ENCODE data around the gene SNX9. TPM values are rescaled to one million over a fixed set of nuclear protein-coding genes. Genes with fewer than 3 reads are reported as not detected.

Gene SNX9
- total RNA-seq, 6 donors from 2014 or later = 13.6 to 31.6 (median 19.0) TPM

- WGBS, 2 donors = 77 to 87% methylated on average over 1 of the region's 1 CpG
- H3K27me3 ChIP-seq = no peaks in the 10 kb centered on the region
- DNase-seq (no peak), ATAC-seq (ENCODE audit: low FRiP score in 2 of 2) (peak in 1 of 2 donors; percentile 54)
- no peak for TF ChIP-seq POLR2AphosphoS5 (IDR thresholded peaks at IDR 0.05)
- H3K4me3 ChIP-seq = no peak overlapping the region
- no peaks in the 10 kb centered on the region for H3K36me3 ChIP-seq
- no peaks in the 10 kb centered on the region for H3K9me3 ChIP-seq
- H3K4me1 ChIP-seq = no peaks in the 10 kb centered on the region
- no peak overlapping the region for H3K27ac ChIP-seq
These were observed 36.0 kb upstream of the SNX9 start for GRCh38 chr6:157787080-157787479.

GRCh38 chr6:157788180-157788579 lies 34.9 kb upstream of the SNX9 start:
- no peak overlapping the region for H3K27ac ChIP-seq
- no peak for ATAC-seq (ENCODE audit: low FRiP score in 2 of 2)
- peaks cover 0 to 5% (median 0%) of the 10 kb centered on the region in 4 donors for H3K4me1 ChIP-seq
- H3K27me3 ChIP-seq = no peaks in the 10 kb centered on the region
- 93 to 100% methylated on average over 1 of the region's 1 CpG for WGBS, 2 donors
- no peaks in the 10 kb centered on the region for H3K36me3 ChIP-seq
- H3K9me3 ChIP-seq = no peaks in the 10 kb centered on the region
- no peak for DNase-seq
- no peak for TF ChIP-seq CTCF (IDR thresholded peaks at IDR 0.05)
- TF ChIP-seq POLR2AphosphoS5 (IDR thresholded peaks at IDR 0.05) = no peak
- TF ChIP-seq EP300 (IDR thresholded peaks at IDR 0.05) = no peak
- no peak for TF ChIP-seq POLR2A (IDR thresholded peaks at IDR 0.05)
- no peak overlapping the region for H3K4me3 ChIP-seq

GRCh38 chr6:157789297-157789696 lies 33.7 kb upstream of the SNX9 start:
- Histone ChIP-seq H3K36me3 (no peaks in the 10 kb centered on the region), H3K27ac (no peak overlapping the region), H3K9me3 (no peaks in the 10 kb centered on the region), H3K27me3 (no peaks in the 10 kb centered on the region), H3K4me3 (no peak overlapping the region), H3K4me1 (peaks cover 0 to 5% (median 0%) of the 10 kb centered on the region in 4 donors)
- 93 to 98% methylated on average over 3 of the region's 3 CpGs for WGBS, 2 donors
- ATAC-seq (ENCODE audit: low FRiP score in 2 of 2) = no peak
- TF ChIP-seq CTCF (IDR thresholded peaks at IDR 0.05) (no peak), EP300 (IDR thresholded peaks at IDR 0.05) (no peak), POLR2A (IDR thresholded peaks at IDR 0.05) (no peak), POLR2AphosphoS5 (IDR thresholded peaks at IDR 0.05) (no peak)
- DNase-seq = no peak

- no peaks in the 10 kb centered on the region for H3K27me3 ChIP-seq
- 93 to 96% methylated on average over 15 of the region's 15 CpGs for WGBS, 2 donors
- H3K9me3 ChIP-seq = no peaks in the 10 kb centered on the region
- no peak overlapping the region for H3K4me3 ChIP-seq
- no peak overlapping the region for H3K27ac ChIP-seq
- ATAC-seq (ENCODE audit: low FRiP score in 2 of 2) = no peak
- no peaks in the 10 kb centered on the region for H3K36me3 ChIP-seq
- H3K4me1 ChIP-seq = peaks cover 0 to 5% (median 0%) of the 10 kb centered on the region in 4 donors
- no peak for DNase-seq
- TF ChIP-seq POLR2A (IDR thresholded peaks at IDR 0.05) (no peak), CTCF (IDR thresholded peaks at IDR 0.05) (no peak), POLR2AphosphoS5 (IDR thresholded peaks at IDR 0.05) (no peak), EP300 (IDR thresholded peaks at IDR 0.05) (no peak)
These were observed 33.2 kb upstream of the SNX9 start for GRCh38 chr6:157789861-157790260.

- H3K36me3 ChIP-seq = no peaks in the 10 kb centered on the region
- H3K9me3 ChIP-seq = no peaks in the 10 kb centered on the region
- peaks cover 0 to 5% (median 0%) of the 10 kb centered on the region in 4 donors for H3K4me1 ChIP-seq
- H3K27me3 ChIP-seq = no peaks in the 10 kb centered on the region
- H3K4me3 ChIP-seq = no peak overlapping the region
- no peak overlapping the region for H3K27ac ChIP-seq
- 53 to 67% methylated on average over 4 of the region's 4 CpGs for WGBS, 2 donors
- no peak for DNase-seq
- no peak for TF ChIP-seq EP300 (IDR thresholded peaks at IDR 0.05)
- TF ChIP-seq CTCF (IDR thresholded peaks at IDR 0.05) = no peak
- no peak for TF ChIP-seq POLR2A (IDR thresholded peaks at IDR 0.05)
- no peak for TF ChIP-seq POLR2AphosphoS5 (IDR thresholded peaks at IDR 0.05)
- ATAC-seq (ENCODE audit: low FRiP score in 2 of 2) = peak in 1 of 2 donors; percentile 68
These were observed 32.4 kb upstream of the SNX9 start for GRCh38 chr6:157790548-157791160.

Data from upper lobe of left lung (tissue), 6 donors.